NT2/D1 (cell line): ENCODE results near the gene CEACAM6.

ENCODE experiments used
- DNase-seq: peaks from one replicate; pipeline ENCODE4 v3.0.0-alpha.2; 2011; ENCODE audit warnings: low read depth, low spot score
- H3K27me3 ChIP-seq: 2 replicates; pipeline ENCODE4 v1.6.0; 2011; ENCODE audit warnings: mild to moderate bottlenecking; ENCODE audit not compliant: insufficient read length, insufficient read depth
- H3K36me3 ChIP-seq: 2 replicates; pipeline ENCODE4 v1.6.1; 2011; ENCODE audit warnings: mild to moderate bottlenecking, low read length, mixed read lengths; ENCODE audit not compliant: insufficient read depth, insufficient read length
- H3K4me1 ChIP-seq: 2 replicates; pipeline ENCODE4 v1.5.1; 2011; ENCODE audit not compliant: insufficient read depth, insufficient read length
- H3K4me3 ChIP-seq: 2 replicates; pipeline ENCODE4 v1.5.1; 2011; ENCODE audit warnings: low read depth; ENCODE audit not compliant: insufficient read length
- H3K9ac ChIP-seq: 2 replicates; pipeline ENCODE4 v1.6.0; 2011; ENCODE audit warnings: low read depth; ENCODE audit not compliant: insufficient read length
- H3K9me3 ChIP-seq: 2 replicates; pipeline ENCODE4 v1.5.1; 2011; ENCODE audit warnings: mild to moderate bottlenecking, low read length; ENCODE audit not compliant: insufficient read depth
- SUZ12 ChIP-seq: IDR thresholded peaks from 2 replicates; pipeline ENCODE4 v1.6.1; 2011; ENCODE audit not compliant: insufficient read length, insufficient read depth; ENCODE audit errors: extremely low read depth
- YY1 ChIP-seq: IDR thresholded peaks from 2 replicates; pipeline ENCODE4 v1.6.1; 2011; ENCODE audit not compliant: insufficient read length, insufficient read depth
- ZNF274 ChIP-seq: IDR thresholded peaks from 2 replicates; pipeline ENCODE4 v1.6.1; 2011; ENCODE audit warnings: mild to moderate bottlenecking, low read depth, low read length

CEACAM6 gene

GRCh38 chr19:41735071-41735600 is 20.2 kb upstream of the CEACAM6 start:
- DNase-seq: no peak
- no peak overlapping the region for H3K4me3 ChIP-seq
- TF ChIP-seq ZNF274: no peak
- TF ChIP-seq SUZ12: no peak
- TF ChIP-seq YY1: no peak
- no peaks in the 10 kb centered on the region for H3K36me3 ChIP-seq
- no peaks in the 10 kb centered on the region for H3K9me3 ChIP-seq
- peaks cover 22% of the 10 kb centered on the region for H3K27me3 ChIP-seq
- no peaks in the 10 kb centered on the region for H3K4me1 ChIP-seq
- no peak overlapping the region for H3K9ac ChIP-seq

- Histone ChIP-seq H3K36me3 (no peaks in the 10 kb centered on the region), H3K9ac (no peak overlapping the region), H3K4me1 (no peaks in the 10 kb centered on the region), H3K4me3 (no peak overlapping the region), H3K27me3 (peaks cover 11% of the 10 kb centered on the region), H3K9me3 (no peaks in the 10 kb centered on the region)
- DNase-seq: no peak
- TF ChIP-seq YY1 (no peak), ZNF274 (no peak), SUZ12 (no peak)
These were observed 16.0 kb upstream of the CEACAM6 start for GRCh38 chr19:41739361-41739760.

- DNase-seq: no peak
- Histone ChIP-seq H3K4me1 (no peaks in the 10 kb centered on the region), H3K36me3 (no peaks in the 10 kb centered on the region), H3K4me3 (no peak overlapping the region), H3K9me3 (no peaks in the 10 kb centered on the region), H3K9ac (no peak overlapping the region), H3K27me3 (peaks cover 14% of the 10 kb centered on the region)
- TF ChIP-seq ZNF274: no peak
These were observed 14.7 kb upstream of the CEACAM6 start for GRCh38 chr19:41740415-41741243.

GRCh38 chr19:41741244-41741554 is 14.1 kb upstream of the CEACAM6 start:
- Histone ChIP-seq H3K36me3 (no peaks in the 10 kb centered on the region), H3K9me3 (no peaks in the 10 kb centered on the region)
- TF ChIP-seq SUZ12: no peak
- no peak for TF ChIP-seq YY1
- no peak for TF ChIP-seq ZNF274

GRCh38 chr19:41744850-41745249 is 10.5 kb upstream of the CEACAM6 start:
- no peak for DNase-seq
- no peak overlapping the region for H3K4me3 ChIP-seq
- H3K27me3 ChIP-seq: peaks cover 48% of the 10 kb centered on the region
- no peaks in the 10 kb centered on the region for H3K36me3 ChIP-seq
- TF ChIP-seq ZNF274: no peak
- no peak for TF ChIP-seq YY1
- no peak for TF ChIP-seq SUZ12
- no peak overlapping the region for H3K9ac ChIP-seq
- no peaks in the 10 kb centered on the region for H3K4me1 ChIP-seq
- no peaks in the 10 kb centered on the region for H3K9me3 ChIP-seq

More at GRCh38 chr19:41741244-41741554, 14.1 kb upstream of the CEACAM6 start:
- Histone ChIP-seq H3K9ac (no peak overlapping the region), H3K4me1 (no peaks in the 10 kb centered on the region), H3K27me3 (peaks cover 20% of the 10 kb centered on the region), H3K4me3 (no peak overlapping the region)
- no peak for DNase-seq

GRCh38 chr19:41745756-41746155 is 9.6 kb upstream of the CEACAM6 start:
- no peaks in the 10 kb centered on the region for H3K4me1 ChIP-seq
- no peak overlapping the region for H3K9ac ChIP-seq
- H3K9me3 ChIP-seq: no peaks in the 10 kb centered on the region
- no peak for DNase-seq
- TF ChIP-seq YY1: no peak
- TF ChIP-seq SUZ12: no peak
- TF ChIP-seq ZNF274: no peak
- no peak overlapping the region for H3K4me3 ChIP-seq
- peaks cover 48% of the 10 kb centered on the region for H3K27me3 ChIP-seq
- no peaks in the 10 kb centered on the region for H3K36me3 ChIP-seq

- no peaks in the 10 kb centered on the region for H3K36me3 ChIP-seq
- no peak for TF ChIP-seq ZNF274
- no peak for TF ChIP-seq YY1
- no peak for TF ChIP-seq SUZ12
- peaks cover 46% of the 10 kb centered on the region for H3K27me3 ChIP-seq
- H3K9me3 ChIP-seq: no peaks in the 10 kb centered on the region
- H3K4me3 ChIP-seq: no peak overlapping the region
- no peak overlapping the region for H3K9ac ChIP-seq
- H3K4me1 ChIP-seq: no peaks in the 10 kb centered on the region
- peak; percentile 36 for DNase-seq
These were observed 8.6 kb upstream of the CEACAM6 start for GRCh38 chr19:41746593-41747227.
